Activated T-cell treated with anti-CD3 and anti-CD28 coated beads, Interleukin-2, amount 50 U/mL, for 1 hour (primary cell): ENCODE data around the gene VAMP2.

Experiments used
- DNase-seq: peaks from one replicate; pipeline ENCODE4 v3.0.0-alpha.2; 2020

Gene VAMP2

GRCh38 chr17:8154608-8155155 lies 8.1 kb downstream of the VAMP2 start:
- DNase-seq = no peak

- peak; percentile 92 for DNase-seq
Observed at GRCh38 chr17:8153957-8154607, 8.7 kb downstream of the VAMP2 start.

GRCh38 chr17:8153525-8153956 lies 9.2 kb downstream of the VAMP2 start:
- DNase-seq = peak; percentile 45

- peak; percentile 23 for DNase-seq
Observed at GRCh38 chr17:8153031-8153451, 9.7 kb downstream of the VAMP2 start.

GRCh38 chr17:8152112-8152775 lies 10.5 kb downstream of the VAMP2 start, which contains the start of gene PER1:
PER1 (minus strand) TSS chr17:8152404; CDS start chr17:8150706, 1,698 bp downstream.
- DNase-seq = peak; percentile 86

- peak; percentile 63 for DNase-seq
Observed at GRCh38 chr17:8151641-8152111, 11.1 kb downstream of the VAMP2 start.

GRCh38 chr17:8151120-8151640 lies 11.6 kb downstream of the VAMP2 start:
- peak; percentile 90 for DNase-seq

- no peak for DNase-seq
Observed at GRCh38 chr17:8150194-8151119, 12.3 kb downstream of the VAMP2 start.

GRCh38 chr17:8149419-8150193 lies 13.1 kb downstream of the VAMP2 start:
- no peak for DNase-seq

- no peak for DNase-seq
Observed at GRCh38 chr17:8148560-8148959, 14.2 kb downstream of the VAMP2 start.

- no peak for DNase-seq
Observed at GRCh38 chr17:8147805-8148404, 14.8 kb downstream of the VAMP2 start.

GRCh38 chr17:8147141-8147804 lies 15.5 kb downstream of the VAMP2 start:
- no peak for DNase-seq

- DNase-seq = no peak
Observed at GRCh38 chr17:8146381-8147140, 16.2 kb downstream of the VAMP2 start.

GRCh38 chr17:8145811-8146210 lies 16.9 kb downstream of the VAMP2 start:
- DNase-seq = no peak

GRCh38 chr17:8144401-8145231 lies 18.1 kb downstream of the VAMP2 start:
- DNase-seq = no peak

GRCh38 chr17:8143581-8144400 lies 19.0 kb downstream of the VAMP2 start:
- DNase-seq = peak; percentile 23

- peak; percentile 24 for DNase-seq
Observed at GRCh38 chr17:8142887-8143580, 19.7 kb downstream of the VAMP2 start.
